Mesothelial cell of epicardium (in vitro differentiated cells): ENCODE measurements around the gene NFE2L2. TPM values are rescaled to one million over a fixed set of nuclear protein-coding genes. Genes with fewer than 3 reads are reported as not detected.

Experiments
- DNase-seq, 2 experiments: peaks; one replicate each; pipeline ENCODE4 v3.0.0; 2021; ENCODE audit warnings: low spot score in 2 of 2; ENCODE audit not compliant: unreplicated experiment in 2 of 2
- H3K27ac Mint-ChIP-seq: 2 replicates; pipeline ENCODE4 v1.8.0; 2021; ENCODE audit warnings: mixed read lengths
- H3K27me3 Mint-ChIP-seq: 2 replicates; pipeline ENCODE4 v1.8.0; 2021; ENCODE audit warnings: low read depth, mixed read lengths
- H3K36me3 Mint-ChIP-seq: 2 replicates; pipeline ENCODE4 v1.8.0; 2021; ENCODE audit warnings: mixed read lengths
- H3K4me1 Mint-ChIP-seq: 2 replicates; pipeline ENCODE4 v1.8.0; 2021; ENCODE audit warnings: mixed read lengths
- H3K4me3 Mint-ChIP-seq: 2 replicates; pipeline ENCODE4 v1.8.0; 2021; ENCODE audit warnings: mild to moderate bottlenecking, moderate library complexity, mixed read lengths
- H3K9me3 Mint-ChIP-seq: 2 replicates; pipeline ENCODE4 v1.8.0; 2021; ENCODE audit warnings: mixed read lengths
- total RNA-seq: library from RNA; stranded (reverse); gene quantifications from 3 replicates; pipeline ENCODE4 v1.2.1, GENCODE V29; 2021
- TF ChIP-seq, protein P1 (sequence below): fragments of 200-600 bp; sonication (generic); IDR thresholded peaks from one replicate; pipeline ENCODE4 v1.5.0; 2021; ENCODE audit warnings: antibody characterized with exemption; ENCODE audit not compliant: unreplicated experiment

Gene NFE2L2
- total RNA-seq, 1 donor from 2014 or later, result 93.9 TPM

DNA sequence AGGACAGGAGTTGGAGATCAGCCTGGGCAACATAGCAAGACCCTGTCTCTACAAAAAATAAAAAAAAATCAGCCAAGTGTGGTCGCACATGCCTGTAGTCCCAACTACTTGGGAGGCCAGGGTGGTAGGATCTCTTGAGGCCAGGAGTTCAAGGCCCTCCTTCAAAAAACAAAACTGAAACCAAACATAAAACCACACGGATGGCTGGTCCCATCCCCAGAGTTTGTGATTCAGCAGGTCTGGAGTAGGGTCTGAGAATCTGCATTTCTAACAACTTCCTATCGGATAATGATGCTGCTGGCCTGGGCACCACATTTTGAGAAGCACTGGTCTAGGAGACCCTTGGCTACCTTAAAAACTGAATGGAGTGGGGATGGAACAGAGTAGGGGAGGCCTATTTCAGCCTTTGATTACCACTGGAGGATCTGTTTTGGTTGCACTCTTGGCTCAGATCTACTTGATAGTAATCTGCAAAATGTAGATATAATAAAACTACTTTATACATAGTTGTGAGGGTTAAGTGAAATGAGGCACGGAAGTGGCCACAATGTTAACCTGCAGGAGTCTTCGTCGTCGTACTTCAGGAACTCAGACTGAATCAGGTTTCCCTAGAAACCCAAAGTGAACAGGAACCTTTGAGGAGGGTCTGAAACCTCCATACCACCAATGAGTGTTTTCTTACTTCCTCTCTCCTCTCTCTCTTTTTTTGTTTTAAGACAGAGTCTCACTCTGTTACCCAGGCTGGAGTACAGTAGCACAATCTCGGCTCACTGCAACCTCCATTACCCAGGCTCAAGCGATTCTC lies 25.5 kb upstream of the NFE2L2 start:
- no peak for DNase-seq
- H3K4me1 Mint-ChIP-seq, result peaks cover 2% of the 10 kb centered on the region
- no peak overlapping the region for H3K27ac Mint-ChIP-seq
- no peak overlapping the region for H3K4me3 Mint-ChIP-seq
- no peaks in the 10 kb centered on the region for H3K36me3 Mint-ChIP-seq
- TF ChIP-seq, protein P1, sequence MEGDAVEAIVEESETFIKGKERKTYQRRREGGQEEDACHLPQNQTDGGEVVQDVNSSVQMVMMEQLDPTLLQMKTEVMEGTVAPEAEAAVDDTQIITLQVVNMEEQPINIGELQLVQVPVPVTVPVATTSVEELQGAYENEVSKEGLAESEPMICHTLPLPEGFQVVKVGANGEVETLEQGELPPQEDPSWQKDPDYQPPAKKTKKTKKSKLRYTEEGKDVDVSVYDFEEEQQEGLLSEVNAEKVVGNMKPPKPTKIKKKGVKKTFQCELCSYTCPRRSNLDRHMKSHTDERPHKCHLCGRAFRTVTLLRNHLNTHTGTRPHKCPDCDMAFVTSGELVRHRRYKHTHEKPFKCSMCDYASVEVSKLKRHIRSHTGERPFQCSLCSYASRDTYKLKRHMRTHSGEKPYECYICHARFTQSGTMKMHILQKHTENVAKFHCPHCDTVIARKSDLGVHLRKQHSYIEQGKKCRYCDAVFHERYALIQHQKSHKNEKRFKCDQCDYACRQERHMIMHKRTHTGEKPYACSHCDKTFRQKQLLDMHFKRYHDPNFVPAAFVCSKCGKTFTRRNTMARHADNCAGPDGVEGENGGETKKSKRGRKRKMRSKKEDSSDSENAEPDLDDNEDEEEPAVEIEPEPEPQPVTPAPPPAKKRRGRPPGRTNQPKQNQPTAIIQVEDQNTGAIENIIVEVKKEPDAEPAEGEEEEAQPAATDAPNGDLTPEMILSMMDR, result no peak
- H3K9me3 Mint-ChIP-seq, result no peaks in the 10 kb centered on the region
- H3K27me3 Mint-ChIP-seq, result no peaks in the 10 kb centered on the region

DNA sequence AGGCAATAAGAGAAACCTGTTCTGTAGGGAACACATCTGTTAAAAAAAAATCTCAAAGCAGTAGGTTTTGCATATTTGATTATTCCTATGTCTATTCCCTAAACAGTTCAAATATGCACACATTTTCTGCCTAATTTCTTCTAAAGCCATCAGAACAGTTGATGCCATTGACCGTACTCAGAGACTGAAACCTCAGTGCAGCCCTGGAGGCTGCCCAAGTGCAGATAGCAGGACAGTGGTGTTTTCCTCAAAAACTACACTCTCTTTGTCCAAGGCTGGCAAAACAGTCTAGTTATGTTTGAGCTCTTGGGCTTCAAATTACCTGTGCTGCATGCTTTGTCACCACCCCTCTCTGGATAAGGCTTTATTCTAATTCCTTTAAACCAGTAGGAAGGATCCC lies 23.3 kb upstream of the NFE2L2 start:
- Mint-ChIP-seq H3K36me3 (no peaks in the 10 kb centered on the region), H3K4me3 (no peak overlapping the region), H3K27me3 (no peaks in the 10 kb centered on the region), H3K4me1 (peaks cover 5% of the 10 kb centered on the region), H3K9me3 (no peaks in the 10 kb centered on the region), H3K27ac (no peak overlapping the region)
- no peak for DNase-seq
- TF ChIP-seq, protein P1, result no peak

DNA sequence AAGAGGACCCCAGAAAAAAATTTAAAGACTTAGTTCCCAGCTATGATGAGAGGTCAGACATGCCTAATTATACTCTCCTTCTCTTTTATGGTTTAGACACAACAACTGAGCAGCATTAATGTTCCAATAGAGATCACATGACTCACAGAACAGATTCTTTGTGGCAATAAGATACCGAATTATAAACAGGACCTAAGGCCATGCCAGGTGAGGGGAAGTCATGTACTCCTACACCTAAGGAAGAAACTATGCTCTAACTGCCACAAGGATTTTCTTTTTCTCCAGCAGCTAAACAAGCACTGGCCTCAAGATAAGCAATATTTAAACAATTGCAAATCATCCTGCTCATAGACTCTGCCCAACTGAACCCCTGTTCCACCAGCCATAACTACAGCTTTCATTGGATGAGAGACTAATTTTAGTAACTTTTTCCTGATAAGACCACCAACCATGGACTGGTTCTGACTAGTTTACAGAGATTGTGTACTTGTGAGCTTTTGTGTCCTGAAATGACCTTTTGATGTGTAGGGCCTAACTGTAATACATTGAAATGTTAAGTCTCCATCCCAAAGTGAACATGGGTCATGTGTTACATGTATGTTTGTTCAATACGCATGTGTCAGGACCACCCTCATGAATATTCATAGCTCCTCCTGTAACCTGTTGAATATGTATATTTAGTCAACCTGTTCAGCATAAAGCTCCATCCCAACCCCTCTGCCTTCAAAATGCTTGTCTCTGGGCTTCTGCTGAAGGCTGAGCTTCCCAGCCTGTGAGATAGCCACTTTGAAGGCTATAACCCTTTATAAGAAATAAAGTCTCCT lies 21.6 kb upstream of the NFE2L2 start:
- Mint-ChIP-seq H3K27ac (no peak overlapping the region), H3K36me3 (no peaks in the 10 kb centered on the region), H3K4me1 (peaks cover 12% of the 10 kb centered on the region), H3K27me3 (no peaks in the 10 kb centered on the region), H3K4me3 (no peak overlapping the region), H3K9me3 (no peaks in the 10 kb centered on the region)
- no peak for DNase-seq
- TF ChIP-seq, protein P1, result no peak

DNA sequence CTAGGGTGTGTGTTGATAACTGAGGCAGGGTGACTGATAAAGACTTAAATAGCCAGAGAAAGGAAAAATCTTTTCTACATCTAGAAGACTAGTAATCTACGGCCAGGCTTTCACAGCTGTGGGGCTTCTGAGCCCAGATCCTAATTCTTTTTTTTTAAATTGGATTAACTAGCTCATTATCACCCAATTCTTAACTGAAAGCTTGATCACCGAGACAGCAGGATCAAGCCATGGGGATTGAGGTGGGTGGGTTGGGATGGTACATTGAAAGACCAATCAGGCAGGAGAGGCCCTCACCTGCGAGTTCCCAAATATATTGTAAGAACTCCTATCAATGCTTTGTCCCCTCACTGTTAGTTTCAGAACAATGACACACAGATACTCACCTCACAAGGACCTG lies 20.0 kb upstream of the NFE2L2 start:
- Mint-ChIP-seq H3K36me3 (no peaks in the 10 kb centered on the region), H3K4me1 (peaks cover 12% of the 10 kb centered on the region), H3K9me3 (no peaks in the 10 kb centered on the region), H3K27me3 (no peaks in the 10 kb centered on the region), H3K27ac (no peak overlapping the region), H3K4me3 (no peak overlapping the region)
- no peak for DNase-seq
- TF ChIP-seq, protein P1, result no peak

DNA sequence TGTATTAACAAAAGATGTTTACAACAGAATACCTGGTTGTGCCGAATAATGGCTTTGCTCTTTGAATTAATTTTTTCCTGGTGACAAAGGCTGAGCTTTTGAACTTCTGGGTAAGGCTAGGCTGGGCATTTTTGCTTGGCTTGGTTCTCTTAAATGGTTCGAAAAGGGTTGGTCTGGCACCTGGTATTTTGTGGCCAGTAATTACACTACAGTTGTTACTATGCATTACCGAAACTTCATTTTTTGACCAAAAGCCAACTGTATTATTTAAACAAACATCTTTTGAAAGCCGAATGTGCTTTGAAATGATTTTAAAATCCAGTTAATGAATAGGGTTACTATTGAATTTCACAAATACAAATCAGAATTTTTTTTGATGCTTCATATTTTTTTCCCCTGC lies 19.4 kb upstream of the NFE2L2 start:
- TF ChIP-seq, protein P1, result no peak
- no peaks in the 10 kb centered on the region for H3K27me3 Mint-ChIP-seq
- peaks cover 12% of the 10 kb centered on the region for H3K4me1 Mint-ChIP-seq
- H3K4me3 Mint-ChIP-seq, result no peak overlapping the region
- no peak overlapping the region for H3K27ac Mint-ChIP-seq
- H3K36me3 Mint-ChIP-seq, result no peaks in the 10 kb centered on the region
- DNase-seq, result no peak
- H3K9me3 Mint-ChIP-seq, result no peaks in the 10 kb centered on the region
